T-helper 2 cell treated with Interferon-gamma antibody and Interleukin-4, amounts not matched to agents 5 μg/mL and 100 μg/mL, for 36 hours (primary cell): Measurements from ENCODE around the gene TM9SF1.

Source experiments
- DNase-seq: peaks from one replicate; pipeline ENCODE4 v3.0.0; 2021; ENCODE audit warnings: low spot score
- H3K27ac Mint-ChIP-seq: one replicate; pipeline ENCODE4 v1.8.0; 2021; ENCODE audit warnings: mild to moderate bottlenecking, mixed read lengths
- H3K27me3 Mint-ChIP-seq: one replicate; pipeline ENCODE4 v1.8.0; 2021; ENCODE audit warnings: low read depth, mixed read lengths
- H3K36me3 Mint-ChIP-seq: one replicate; pipeline ENCODE4 v1.8.0; 2021; ENCODE audit warnings: low read depth, mixed read lengths
- H3K4me1 Mint-ChIP-seq: one replicate; pipeline ENCODE4 v1.8.0; 2021; ENCODE audit warnings: low read depth, mixed read lengths
- H3K4me3 Mint-ChIP-seq: one replicate; pipeline ENCODE4 v1.8.0; 2022; ENCODE audit warnings: mild to moderate bottlenecking, moderate library complexity, mixed read lengths
- H3K9me3 Mint-ChIP-seq: one replicate; pipeline ENCODE4 v1.8.0; 2021; ENCODE audit warnings: mixed read lengths

The TM9SF1 gene

GRCh38 chr14:24172261-24172860 lies 22.9 kb downstream of the TM9SF1 start:
- no peak for DNase-seq
- H3K4me3 Mint-ChIP-seq: peak overlapping the region; percentile 76
- no peaks in the 10 kb centered on the region for H3K9me3 Mint-ChIP-seq
- peaks cover 62% of the 10 kb centered on the region for H3K36me3 Mint-ChIP-seq
- peaks cover 25% of the 10 kb centered on the region for H3K4me1 Mint-ChIP-seq
- H3K27me3 Mint-ChIP-seq: no peaks in the 10 kb centered on the region
- peak overlapping the region; percentile 49 for H3K27ac Mint-ChIP-seq

- no peaks in the 10 kb centered on the region for H3K27me3 Mint-ChIP-seq
- peaks cover 61% of the 10 kb centered on the region for H3K36me3 Mint-ChIP-seq
- DNase-seq: peak; percentile 24
- H3K9me3 Mint-ChIP-seq: no peaks in the 10 kb centered on the region
- peak within 1 kb of the TSS; percentile 76 for H3K4me3 Mint-ChIP-seq
- peaks cover 29% of the 10 kb centered on the region for H3K4me1 Mint-ChIP-seq
- peak within 1 kb of the TSS; percentile 80 for H3K27ac Mint-ChIP-seq
Observed at GRCh38 chr14:24171422-24172260, 23.6 kb downstream of the TM9SF1 start, which contains the start of gene REC8. TSS of gene REC8 (plus strand) at chr14:24172080. CDS start at chr14:24172553, 473 bp downstream.

- Mint-ChIP-seq H3K27ac (peak overlapping the region; percentile 76), H3K4me1 (peaks cover 37% of the 10 kb centered on the region)
Observed at GRCh38 chr14:24167469-24168114, 27.6 kb downstream of the TM9SF1 start.

DNA sequence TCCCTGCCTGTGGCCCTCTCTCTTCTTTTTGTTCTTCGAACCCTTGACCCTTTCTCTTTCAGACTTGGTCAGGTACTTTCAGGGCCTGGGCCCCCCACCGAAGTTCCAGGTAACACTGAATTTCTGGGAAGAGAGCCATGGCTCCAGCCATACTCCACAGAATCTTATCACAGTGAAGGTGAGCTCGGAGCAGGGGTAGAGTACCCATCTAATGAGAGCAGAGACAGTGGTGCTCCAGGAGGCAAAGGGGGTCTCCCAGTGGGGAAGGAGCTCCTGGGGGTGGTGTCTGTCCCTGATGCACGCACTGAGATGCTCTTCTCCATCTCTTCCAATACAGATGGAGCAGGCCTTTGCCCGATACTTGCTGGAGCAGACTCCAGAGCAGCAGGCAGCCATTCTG lies 29.5 kb downstream of the TM9SF1 start:
- Mint-ChIP-seq H3K9me3 (no peaks in the 10 kb centered on the region), H3K27ac (no peak overlapping the region), H3K36me3 (peaks cover 81% of the 10 kb centered on the region), H3K4me3 (no peak overlapping the region), H3K27me3 (peaks cover 2% of the 10 kb centered on the region), H3K4me1 (peaks cover 42% of the 10 kb centered on the region)
- no peak for DNase-seq

More at GRCh38 chr14:24167469-24168114, 27.6 kb downstream of the TM9SF1 start:
- no peak for DNase-seq
- peaks cover 77% of the 10 kb centered on the region for H3K36me3 Mint-ChIP-seq
- no peaks in the 10 kb centered on the region for H3K9me3 Mint-ChIP-seq
- no peaks in the 10 kb centered on the region for H3K27me3 Mint-ChIP-seq
- H3K4me3 Mint-ChIP-seq: no peak overlapping the region

DNA sequence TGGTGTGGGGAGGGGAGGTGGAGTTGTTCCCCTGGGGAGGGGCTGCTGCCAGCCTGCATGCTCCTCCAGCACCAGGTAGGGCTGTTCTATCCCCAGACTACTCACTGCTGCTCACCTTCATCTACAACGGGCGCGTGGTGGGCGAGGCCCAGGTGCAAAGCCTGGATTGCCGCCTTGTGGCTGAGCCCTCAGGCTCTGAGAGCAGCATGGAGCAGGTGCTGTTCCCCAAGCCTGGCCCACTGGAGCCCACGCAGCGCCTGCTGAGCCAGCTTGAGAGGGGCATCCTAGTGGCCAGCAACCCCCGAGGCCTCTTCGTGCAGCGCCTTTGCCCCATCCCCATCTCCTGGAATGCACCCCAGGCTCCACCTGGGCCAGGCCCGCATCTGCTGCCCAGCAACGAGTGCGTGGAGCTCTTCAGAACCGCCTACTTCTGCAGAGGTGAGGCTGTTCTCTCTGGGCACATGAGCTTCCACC lies 30.7 kb downstream of the TM9SF1 start:
- H3K36me3 Mint-ChIP-seq: peaks cover 85% of the 10 kb centered on the region
- peaks cover 2% of the 10 kb centered on the region for H3K27me3 Mint-ChIP-seq

DNA sequence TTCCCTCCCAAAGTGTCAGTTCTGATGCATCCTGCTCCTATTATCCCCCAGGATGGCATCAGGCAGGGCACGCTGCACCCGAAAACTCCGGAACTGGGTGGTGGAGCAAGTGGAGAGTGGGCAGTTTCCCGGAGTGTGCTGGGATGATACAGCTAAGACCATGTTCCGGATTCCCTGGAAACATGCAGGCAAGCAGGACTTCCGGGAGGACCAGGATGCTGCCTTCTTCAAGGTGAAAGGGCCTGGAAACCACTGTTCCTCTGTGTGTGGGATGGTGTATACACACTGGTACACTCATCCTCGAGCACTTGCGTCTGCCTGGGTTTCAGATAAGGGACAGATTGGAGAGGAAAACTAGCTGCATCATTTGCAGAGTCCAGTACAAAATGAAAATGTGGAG lies 33.1 kb downstream of the TM9SF1 start:
- H3K9me3 Mint-ChIP-seq: no peaks in the 10 kb centered on the region
- peak overlapping the region; percentile 99 for H3K27ac Mint-ChIP-seq
- peaks cover 2% of the 10 kb centered on the region for H3K27me3 Mint-ChIP-seq
- peak overlapping the region; percentile 98 for H3K4me3 Mint-ChIP-seq
- H3K4me1 Mint-ChIP-seq: peaks cover 39% of the 10 kb centered on the region
- peaks cover 88% of the 10 kb centered on the region for H3K36me3 Mint-ChIP-seq
- DNase-seq: peak; percentile 32

More for the DNA sequence above, 30.7 kb downstream of the TM9SF1 start:
- Mint-ChIP-seq H3K4me1 (peaks cover 47% of the 10 kb centered on the region), H3K4me3 (peak overlapping the region; percentile 40), H3K9me3 (no peaks in the 10 kb centered on the region), H3K27ac (peak overlapping the region; percentile 45)
- DNase-seq: no peak

- H3K4me1 Mint-ChIP-seq: peaks cover 34% of the 10 kb centered on the region
- H3K9me3 Mint-ChIP-seq: no peaks in the 10 kb centered on the region
- peaks cover 85% of the 10 kb centered on the region for H3K36me3 Mint-ChIP-seq
Observed at GRCh38 chr14:24160850-24161804, 34.1 kb downstream of the TM9SF1 start, which contains the start of gene IRF9. TSS of gene IRF9 (plus strand) at chr14:24161265. CDS start at chr14:24162145, 880 bp downstream.

GRCh38 chr14:24160499-24160849 lies 34.8 kb downstream of the TM9SF1 start:
- H3K27ac Mint-ChIP-seq: peak overlapping the region; percentile 99
- no peak for DNase-seq
- H3K27me3 Mint-ChIP-seq: peaks cover 2% of the 10 kb centered on the region
- peaks cover 33% of the 10 kb centered on the region for H3K4me1 Mint-ChIP-seq
- peak overlapping the region; percentile 98 for H3K4me3 Mint-ChIP-seq
- peaks cover 84% of the 10 kb centered on the region for H3K36me3 Mint-ChIP-seq
- H3K9me3 Mint-ChIP-seq: no peaks in the 10 kb centered on the region

More at GRCh38 chr14:24160850-24161804, 34.1 kb downstream of the TM9SF1 start, which contains the start of gene IRF9:
- H3K27me3 Mint-ChIP-seq: peaks cover 2% of the 10 kb centered on the region
- peak; percentile 97 for DNase-seq
- peak within 1 kb of the TSS; percentile 99 for H3K27ac Mint-ChIP-seq
- H3K4me3 Mint-ChIP-seq: peak within 1 kb of the TSS; percentile 98

GRCh38 chr14:24159777-24160498 lies 35.3 kb downstream of the TM9SF1 start:
- peaks cover 33% of the 10 kb centered on the region for H3K4me1 Mint-ChIP-seq
- H3K36me3 Mint-ChIP-seq: peaks cover 83% of the 10 kb centered on the region
- no peak for DNase-seq
- H3K27me3 Mint-ChIP-seq: peaks cover 2% of the 10 kb centered on the region
- H3K27ac Mint-ChIP-seq: peak overlapping the region; percentile 99
- no peaks in the 10 kb centered on the region for H3K9me3 Mint-ChIP-seq
- H3K4me3 Mint-ChIP-seq: peak overlapping the region; percentile 98

GRCh38 chr14:24157331-24157730 lies 37.9 kb downstream of the TM9SF1 start:
- H3K9me3 Mint-ChIP-seq: no peaks in the 10 kb centered on the region
- peaks cover 72% of the 10 kb centered on the region for H3K36me3 Mint-ChIP-seq
- H3K4me1 Mint-ChIP-seq: peaks cover 19% of the 10 kb centered on the region
- peaks cover 2% of the 10 kb centered on the region for H3K27me3 Mint-ChIP-seq
- DNase-seq: no peak
- H3K4me3 Mint-ChIP-seq: no peak overlapping the region
- peak overlapping the region; percentile 68 for H3K27ac Mint-ChIP-seq

- Mint-ChIP-seq H3K27me3 (peaks cover 2% of the 10 kb centered on the region), H3K36me3 (peaks cover 70% of the 10 kb centered on the region), H3K27ac (peak overlapping the region; percentile 47), H3K4me1 (peaks cover 15% of the 10 kb centered on the region), H3K9me3 (no peaks in the 10 kb centered on the region), H3K4me3 (no peak overlapping the region)
- no peak for DNase-seq
Observed at GRCh38 chr14:24156840-24157239, 38.4 kb downstream of the TM9SF1 start.

DNA sequence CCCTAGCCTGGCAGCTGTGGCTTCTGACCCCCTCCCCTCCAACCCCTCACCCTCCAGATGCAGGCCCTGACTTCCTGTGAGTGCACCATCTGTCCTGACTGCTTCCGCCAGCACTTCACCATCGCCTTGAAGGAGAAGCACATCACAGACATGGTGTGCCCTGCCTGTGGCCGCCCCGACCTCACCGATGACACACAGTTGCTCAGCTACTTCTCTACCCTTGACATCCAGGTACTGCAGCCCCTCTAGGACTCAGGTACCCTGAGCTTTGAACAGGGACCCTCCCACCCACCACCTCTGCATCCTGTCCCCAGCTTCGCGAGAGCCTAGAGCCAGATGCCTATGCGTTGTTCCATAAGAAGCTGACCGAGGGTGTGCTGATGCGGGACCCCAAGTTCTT lies 40.1 kb downstream of the TM9SF1 start:
- DNase-seq: no peak
- H3K27ac Mint-ChIP-seq: peak overlapping the region; percentile 45
- peaks cover 11% of the 10 kb centered on the region for H3K4me1 Mint-ChIP-seq
- peaks cover 68% of the 10 kb centered on the region for H3K36me3 Mint-ChIP-seq
- H3K4me3 Mint-ChIP-seq: no peak overlapping the region
- no peaks in the 10 kb centered on the region for H3K27me3 Mint-ChIP-seq
- no peaks in the 10 kb centered on the region for H3K9me3 Mint-ChIP-seq
